Trophoblast cell (in vitro differentiated cells and primary cell): Measurements from ENCODE around the gene IGF1. TPM values are rescaled to one million over a fixed set of nuclear protein-coding genes. Genes with fewer than 3 reads are reported as not detected.

Experiments
- DNase-seq, 2 donors: peaks; one replicate each; pipeline ENCODE4 v3.0.0-alpha.2; 2016
- H2AFZ ChIP-seq: 2 replicates; pipeline ENCODE4 v1.6.1; 2013; ENCODE audit warnings: low read length, moderate library complexity, mild to moderate bottlenecking; ENCODE audit not compliant: insufficient read depth, poor library complexity
- H2AK5ac ChIP-seq: 2 replicates; pipeline ENCODE4 v1.6.1; 2013; ENCODE audit warnings: mild to moderate bottlenecking, low read length
- H2BK120ac ChIP-seq: 2 replicates; pipeline ENCODE4 v1.6.1; 2013; ENCODE audit warnings: low read length, mild to moderate bottlenecking, moderate library complexity; ENCODE audit not compliant: insufficient read depth, poor library complexity
- H2BK12ac ChIP-seq: 2 replicates; pipeline ENCODE4 v1.6.1; 2013; ENCODE audit warnings: mild to moderate bottlenecking, low read length, moderate library complexity
- H2BK5ac ChIP-seq: 2 replicates; pipeline ENCODE4 v1.6.1; 2013; ENCODE audit warnings: low read length, low read depth, moderate library complexity, mild to moderate bottlenecking; ENCODE audit not compliant: poor library complexity
- H3K14ac ChIP-seq: 2 replicates; pipeline ENCODE4 v1.6.1; 2013; ENCODE audit warnings: mild to moderate bottlenecking, low read length
- H3K18ac ChIP-seq: 2 replicates; pipeline ENCODE4 v1.6.1; 2013; ENCODE audit warnings: mild to moderate bottlenecking, low read length
- H3K23ac ChIP-seq: 2 replicates; pipeline ENCODE4 v1.6.1; 2013; ENCODE audit warnings: low read length
- H3K27ac ChIP-seq: 2 replicates; pipeline ENCODE4 v1.5.1; 2013; ENCODE audit warnings: low read depth, mild to moderate bottlenecking, inconsistent platforms, low read length, moderate library complexity
- H3K27me3 ChIP-seq: 2 replicates; pipeline ENCODE4 v1.6.1; 2013; ENCODE audit warnings: inconsistent platforms, mild to moderate bottlenecking, low read length, moderate library complexity; ENCODE audit not compliant: insufficient read depth
- H3K36me3 ChIP-seq, 2 experiments: 1 replicate in 1 of 2; 2 replicates in 1 of 2; pipeline ENCODE4 v1.6.1; 2013; ENCODE audit warnings: low read length in 2 of 2, mild to moderate bottlenecking in 2 of 2, moderate library complexity in 1 of 2; ENCODE audit not compliant: insufficient read depth in 2 of 2, control insufficient read depth in 1 of 2
- H3K4ac ChIP-seq: 2 replicates; pipeline ENCODE4 v1.6.1; 2013; ENCODE audit warnings: low read depth, mild to moderate bottlenecking, low read length, moderate library complexity
- H3K4me1 ChIP-seq, 2 experiments: 1 replicate in 1 of 2; 2 replicates in 1 of 2; pipeline ENCODE4 v1.6.1; 2013; ENCODE audit warnings: low read length in 2 of 2, mild to moderate bottlenecking in 2 of 2, moderate library complexity in 1 of 2; ENCODE audit not compliant: insufficient read depth in 2 of 2, control insufficient read depth in 1 of 2
- H3K4me2 ChIP-seq: 2 replicates; pipeline ENCODE4 v1.6.1; 2013; ENCODE audit warnings: inconsistent platforms, mild to moderate bottlenecking, low read length, moderate library complexity
- H3K4me3 ChIP-seq: 2 replicates; pipeline ENCODE4 v1.5.1; 2013; ENCODE audit warnings: mild to moderate bottlenecking, low read depth, low read length, inconsistent platforms
- H3K79me1 ChIP-seq: one replicate; pipeline ENCODE4 v1.6.1; 2013; ENCODE audit warnings: low read length
- H3K79me2 ChIP-seq: 2 replicates; pipeline ENCODE4 v1.6.1; 2013; ENCODE audit warnings: low read length, mild to moderate bottlenecking; ENCODE audit not compliant: control insufficient read depth, insufficient read depth, poor library complexity
- H3K9ac ChIP-seq: 2 replicates; pipeline ENCODE4 v1.6.1; 2013; ENCODE audit warnings: mild to moderate bottlenecking, low read length
- H3K9me3 ChIP-seq: 2 replicates; pipeline ENCODE4 v1.6.1; 2013; ENCODE audit warnings: low read depth, mild to moderate bottlenecking, control low read depth, inconsistent platforms, low read length; ENCODE audit not compliant: insufficient read depth
- H4K12ac ChIP-seq: 2 replicates; pipeline ENCODE4 v1.6.1; 2013; ENCODE audit warnings: low read depth, mild to moderate bottlenecking, low read length, moderate library complexity
- H4K8ac ChIP-seq: 2 replicates; pipeline ENCODE4 v1.6.1; 2013; ENCODE audit warnings: low read depth, mild to moderate bottlenecking, low read length, moderate library complexity
- H4K91ac ChIP-seq: one replicate; pipeline ENCODE4 v1.6.1; 2013; ENCODE audit warnings: low read depth, mild to moderate bottlenecking, low read length, moderate library complexity
- WGBS: extraction: QIAGEN DNeasy Blood & Tissue Kit; methylation state at CpG from one replicate; pipeline ENCODE4 v1.1.7; 2013; ENCODE audit warnings: missing lambda C conversion rate; ENCODE audit not compliant: insufficient read length, insufficient coverage; ENCODE audit errors: extremely low coverage; 5-methylcytosine and 5-hydroxymethylcytosine counted together
- polyA plus RNA-seq: library from polyadenylated mRNA; stranded (reverse); fragments of 200-250 nt; gene quantifications from 2 replicates; pipeline ENCODE4 v1.2.3, GENCODE V29; 2013

Gene IGF1
- 8.9 and 10.7 TPM in 2 replicates for polyA plus RNA-seq

- Histone ChIP-seq H3K4ac (no peak within 1 kb of the TSS), H2BK120ac (no peak within 1 kb of the TSS), H2AFZ (no peak within 1 kb of the TSS), H3K27ac (peak within 1 kb of the TSS; percentile 59), H3K9ac (no peak within 1 kb of the TSS), H2BK12ac (peak within 1 kb of the TSS; percentile 39), H4K12ac (no peak within 1 kb of the TSS), H3K4me2 (peak within 1 kb of the TSS; percentile 39), H4K8ac (no peak within 1 kb of the TSS), H3K79me2 (no peaks in the 10 kb centered on the region), H3K79me1 (peaks cover 4% of the 10 kb centered on the region), H2AK5ac (no peak within 1 kb of the TSS), H3K36me3 (no peaks in the 10 kb centered on the region), H2BK5ac (no peak within 1 kb of the TSS), H3K4me3 (no peak within 1 kb of the TSS), H3K27me3 (no peaks in the 10 kb centered on the region), H3K14ac (no peak within 1 kb of the TSS), H3K4me1 (peaks cover 7 to 11% of the 10 kb centered on the region in 2 experiments), H3K18ac (no peak within 1 kb of the TSS), H3K23ac (no peak within 1 kb of the TSS), H4K91ac (no peak within 1 kb of the TSS), H3K9me3 (no peaks in the 10 kb centered on the region)
- no CpG with 5 or more reads among the region's 2 CpGs for WGBS
- DNase-seq = peak in 1 of 2 donors; percentile 17
These were observed at the start of gene IGF1 for GRCh38 chr12:102480406-102480805. Gene IGF1, minus strand, starts transcription at chr12:102480563. Its CDS starts 182 bp downstream, at chr12:102480381.

- Histone ChIP-seq H2BK12ac (no peak overlapping the region), H2BK5ac (no peak overlapping the region), H3K4me1 (peaks cover 0 to 4% of the 10 kb centered on the region in 2 experiments), H3K4ac (no peak overlapping the region), H4K91ac (no peak overlapping the region), H3K14ac (no peak overlapping the region), H3K9me3 (no peaks in the 10 kb centered on the region), H3K79me1 (no peaks in the 10 kb centered on the region), H3K23ac (no peak overlapping the region), H3K18ac (no peak overlapping the region), H2AFZ (no peak overlapping the region), H4K8ac (no peak overlapping the region), H3K79me2 (no peaks in the 10 kb centered on the region), H3K27ac (no peak overlapping the region), H4K12ac (no peak overlapping the region), H2BK120ac (no peak overlapping the region), H3K4me2 (no peak overlapping the region), H3K27me3 (no peaks in the 10 kb centered on the region), H3K36me3 (no peaks in the 10 kb centered on the region), H2AK5ac (no peak overlapping the region), H3K9ac (no peak overlapping the region), H3K4me3 (no peak overlapping the region)
- no peak for DNase-seq
These were observed 47.7 kb upstream of the IGF1 start for GRCh38 chr12:102528111-102528510.

- Histone ChIP-seq H3K9ac (no peak overlapping the region), H2BK5ac (no peak overlapping the region), H4K8ac (no peak overlapping the region), H3K27ac (no peak overlapping the region), H4K12ac (no peak overlapping the region), H3K27me3 (no peaks in the 10 kb centered on the region), H3K36me3 (no peaks in the 10 kb centered on the region), H4K91ac (no peak overlapping the region), H3K14ac (no peak overlapping the region), H2AFZ (no peak overlapping the region), H3K23ac (no peak overlapping the region), H3K9me3 (no peaks in the 10 kb centered on the region), H2BK12ac (no peak overlapping the region), H3K79me2 (no peaks in the 10 kb centered on the region), H2AK5ac (no peak overlapping the region), H3K4me3 (no peak overlapping the region), H3K79me1 (no peaks in the 10 kb centered on the region), H3K18ac (no peak overlapping the region), H3K4me2 (no peak overlapping the region), H3K4me1 (peaks cover 0 to 4% of the 10 kb centered on the region in 2 experiments), H3K4ac (no peak overlapping the region), H2BK120ac (no peak overlapping the region)
- DNase-seq = no peak
- no CpG with 5 or more reads among the region's 8 CpGs for WGBS
These were observed 46.9 kb upstream of the IGF1 start for GRCh38 chr12:102527171-102527720.

GRCh38 chr12:102526656-102527055 is 46.3 kb upstream of the IGF1 start:
- Histone ChIP-seq H4K91ac (no peak overlapping the region), H3K79me1 (no peaks in the 10 kb centered on the region), H3K4me2 (no peak overlapping the region), H3K9ac (no peak overlapping the region), H3K4me1 (peaks cover 0 to 4% of the 10 kb centered on the region in 2 experiments), H4K8ac (no peak overlapping the region), H3K23ac (no peak overlapping the region), H4K12ac (no peak overlapping the region), H3K27me3 (no peaks in the 10 kb centered on the region), H3K36me3 (no peaks in the 10 kb centered on the region), H3K79me2 (no peaks in the 10 kb centered on the region), H3K14ac (no peak overlapping the region), H3K4me3 (no peak overlapping the region), H3K18ac (no peak overlapping the region), H3K4ac (no peak overlapping the region), H2BK120ac (no peak overlapping the region), H2BK5ac (no peak overlapping the region), H2AK5ac (no peak overlapping the region), H3K27ac (no peak overlapping the region), H3K9me3 (no peaks in the 10 kb centered on the region), H2AFZ (no peak overlapping the region), H2BK12ac (no peak overlapping the region)
- DNase-seq = no peak
- WGBS = no CpG with 5 or more reads among the region's 1 CpG
